Fibroblast of skin of abdomen (primary cell): ENCODE results near the gene EXOSC7.
"Not testable (repeated sequence)": the region's sequence is repeated elsewhere in the genome, so short reads cannot be mapped to it uniquely, and the experiment has no call there.

ENCODE experiments used
- DNase-seq: peaks from one replicate; pipeline ENCODE4 v3.0.0-alpha.2; 2013

EXOSC7 gene

DNA sequence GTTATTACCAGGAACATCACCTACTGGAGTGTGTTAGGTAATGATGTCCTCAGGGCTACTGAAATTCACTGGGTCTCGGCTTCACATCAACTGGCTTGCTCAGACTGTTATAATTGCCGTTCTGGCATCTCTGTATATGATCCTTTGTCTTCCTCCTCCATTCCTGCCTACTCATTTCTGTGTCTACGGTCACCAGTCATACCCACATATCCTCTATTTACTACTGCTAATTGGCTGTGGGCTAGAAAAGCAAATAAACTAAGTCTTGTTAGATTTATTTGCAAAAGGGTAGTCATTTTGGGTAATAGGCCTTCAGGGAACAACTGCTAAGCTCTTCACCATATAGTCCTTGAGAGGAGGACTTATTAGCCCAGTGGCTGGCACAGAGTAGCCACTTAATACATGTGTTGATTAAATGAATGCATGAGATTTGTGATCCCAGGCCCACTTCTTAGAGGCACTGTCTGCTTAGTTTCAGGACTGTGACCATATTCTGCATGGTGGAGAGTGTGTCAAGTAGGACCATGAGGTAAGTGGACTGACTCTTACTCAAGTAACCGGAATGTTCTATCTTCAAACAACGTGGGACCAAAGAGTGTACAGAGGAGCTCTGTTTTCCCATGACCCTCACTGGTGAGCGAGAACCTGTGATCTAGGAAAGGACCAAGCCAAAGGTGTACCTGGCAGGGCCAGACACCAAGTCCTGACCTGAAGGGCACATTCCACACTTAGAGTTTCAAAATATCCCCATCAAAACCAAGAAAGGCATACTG is 13.2 kb upstream of the EXOSC7 start:
- DNase-seq: no peak

- no peak for DNase-seq
These were observed 12.3 kb upstream of the EXOSC7 start for GRCh38 chr3:44963571-44964325.

DNA sequence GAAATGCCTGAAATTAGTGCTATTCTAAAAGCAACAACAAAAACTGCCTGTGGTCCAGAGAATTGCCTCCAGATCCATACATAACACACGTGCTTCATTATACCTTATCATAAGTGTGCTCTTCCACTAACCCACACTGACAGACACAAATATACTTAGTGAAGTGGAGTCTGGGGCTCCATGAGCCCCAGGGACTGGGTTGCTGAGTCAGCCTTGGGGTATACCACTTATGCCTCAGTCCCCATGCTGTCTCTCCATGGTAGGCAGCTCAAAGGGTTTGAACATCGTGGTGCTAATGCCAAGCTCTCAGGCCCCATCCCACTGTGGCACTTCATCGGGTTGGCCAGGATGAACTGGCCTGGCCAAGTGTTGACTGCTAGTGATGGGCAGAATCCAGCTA is 10.9 kb upstream of the EXOSC7 start:
- DNase-seq: no peak

- no peak for DNase-seq
These were observed 9.2 kb upstream of the EXOSC7 start for GRCh38 chr3:44966795-44967278.

DNA sequence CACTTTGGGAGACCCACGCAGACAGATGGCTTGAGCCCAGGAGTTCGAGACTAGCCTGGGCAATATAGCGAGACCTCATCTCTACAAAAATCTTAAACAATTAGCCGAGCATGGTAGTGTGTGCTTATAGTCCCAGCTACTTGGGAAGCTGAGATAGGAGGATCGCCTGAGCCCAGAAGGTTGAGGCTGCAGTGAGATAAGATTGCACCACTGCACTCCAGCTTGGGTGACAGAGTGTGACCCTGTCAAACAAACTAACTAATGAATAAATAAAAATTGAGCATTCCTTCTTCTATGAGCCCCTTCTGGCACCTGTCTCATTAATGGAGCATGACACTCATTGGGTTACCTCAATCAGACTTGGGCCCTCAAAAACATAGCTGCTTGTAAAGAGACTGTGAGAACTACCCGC is 7.6 kb upstream of the EXOSC7 start:
- no peak for DNase-seq

GRCh38 chr3:44969154-44969827 is 6.8 kb upstream of the EXOSC7 start:
- DNase-seq: no peak

DNA sequence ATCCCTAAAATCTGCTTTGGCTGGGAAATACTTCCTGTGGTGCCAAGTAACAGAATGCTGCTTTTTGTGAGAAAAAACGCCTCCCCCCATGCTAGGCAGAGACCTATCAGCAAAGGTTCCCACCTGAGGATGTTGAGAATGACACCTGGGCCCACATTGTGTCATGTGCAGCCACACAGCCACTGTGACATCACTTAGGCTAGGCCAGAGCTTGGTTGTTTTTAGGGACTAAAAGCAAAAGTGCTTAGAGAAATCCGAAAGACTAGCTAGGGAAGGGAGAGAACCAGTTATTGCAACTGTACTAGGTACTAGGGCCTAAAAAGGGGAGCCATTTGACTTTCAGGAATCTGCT is 6.2 kb upstream of the EXOSC7 start:
- DNase-seq: no peak

- no peak for DNase-seq
These were observed 5.0 kb upstream of the EXOSC7 start for GRCh38 chr3:44970926-44971490.

GRCh38 chr3:44974416-44974815 is 1.6 kb upstream of the EXOSC7 start:
- no peak for DNase-seq

DNA sequence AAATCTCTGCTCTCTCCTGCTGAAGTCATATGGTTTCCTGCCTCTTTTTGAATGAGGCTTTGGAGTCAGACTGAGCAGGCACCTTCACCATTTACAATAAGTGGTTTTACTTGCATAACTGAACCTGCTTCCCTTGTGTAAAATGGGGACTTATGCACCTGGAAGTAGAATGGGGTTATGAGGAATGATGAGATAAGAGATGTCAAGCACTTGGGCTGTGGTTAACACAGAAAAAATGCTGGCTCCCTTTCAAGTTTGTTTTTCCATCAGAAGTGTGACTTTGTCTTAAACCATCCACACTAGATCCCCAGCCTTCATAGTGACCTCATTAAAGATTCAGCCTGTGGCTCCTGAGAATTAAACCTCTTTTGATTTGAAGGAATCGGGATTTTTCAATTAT is 5.2 kb downstream of the EXOSC7 start:
- no peak for DNase-seq

- DNase-seq: no peak
These were observed 5.7 kb downstream of the EXOSC7 start for GRCh38 chr3:44981751-44982150.

GRCh38 chr3:44982817-44983216 is 6.8 kb downstream of the EXOSC7 start:
- DNase-seq: no peak

DNA sequence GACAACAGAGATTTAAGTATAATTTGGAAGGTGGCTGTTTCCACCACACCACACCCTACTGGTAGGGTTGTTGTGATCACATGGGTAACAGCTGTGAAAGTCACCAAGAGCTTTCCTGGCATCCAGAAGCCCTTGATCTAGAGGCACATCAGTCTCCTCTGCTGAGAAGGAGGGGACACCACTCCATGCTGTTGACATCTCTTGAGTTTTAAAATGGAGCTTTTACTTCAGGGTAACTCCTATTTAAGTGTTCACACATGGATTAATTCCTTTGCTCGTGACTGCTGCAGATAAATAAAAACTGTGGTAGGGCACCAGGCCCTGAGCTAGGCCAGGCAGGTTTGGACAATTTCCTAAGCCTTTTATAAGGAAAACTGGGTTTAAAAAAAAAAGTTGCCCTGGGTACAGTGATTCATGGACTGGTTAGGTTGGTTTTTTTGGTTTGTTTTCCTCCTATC is 7.5 kb downstream of the EXOSC7 start:
- DNase-seq: no peak

DNA sequence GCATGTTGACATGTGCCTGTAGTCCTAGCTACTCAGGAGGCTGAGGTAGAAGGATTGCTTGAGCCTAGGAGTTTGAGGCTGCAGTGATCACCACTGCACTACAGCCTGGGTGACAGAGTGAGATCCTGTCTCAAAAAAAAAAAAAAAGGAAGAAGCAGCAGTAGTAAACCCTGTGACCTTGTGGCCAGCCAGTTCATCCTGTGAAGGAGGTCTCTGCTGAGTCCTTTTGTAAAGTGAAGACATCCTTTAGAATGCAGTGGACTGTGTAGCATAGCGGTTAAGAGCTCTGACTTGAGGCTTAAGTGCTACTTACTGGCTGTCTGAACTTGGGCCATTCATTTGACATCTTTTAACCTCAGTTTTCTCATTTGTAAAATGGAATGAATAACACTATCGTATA is 8.3 kb downstream of the EXOSC7 start:
- DNase-seq: no peak

DNA sequence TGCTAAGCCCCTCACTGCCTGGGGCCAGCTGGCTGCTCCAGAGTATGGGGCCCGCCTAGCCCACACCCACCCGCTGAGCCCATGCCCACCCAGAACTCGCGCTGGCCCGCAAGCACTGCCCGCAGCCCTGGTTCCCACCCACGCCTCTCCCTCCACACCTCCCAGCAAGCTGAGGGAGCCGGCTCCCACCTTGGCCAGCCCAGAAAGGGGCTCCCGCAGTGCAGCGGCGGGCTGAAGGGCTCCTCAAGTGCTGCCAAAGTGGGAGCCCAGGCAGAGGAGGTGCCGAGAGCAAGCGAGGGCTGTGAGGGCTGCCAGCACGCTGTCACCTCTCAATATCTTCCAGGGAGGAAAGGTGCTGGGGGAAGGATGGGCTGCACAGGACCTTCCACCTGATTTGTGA is 10.3 kb downstream of the EXOSC7 start:
- DNase-seq: not testable (repeated sequence)

DNA sequence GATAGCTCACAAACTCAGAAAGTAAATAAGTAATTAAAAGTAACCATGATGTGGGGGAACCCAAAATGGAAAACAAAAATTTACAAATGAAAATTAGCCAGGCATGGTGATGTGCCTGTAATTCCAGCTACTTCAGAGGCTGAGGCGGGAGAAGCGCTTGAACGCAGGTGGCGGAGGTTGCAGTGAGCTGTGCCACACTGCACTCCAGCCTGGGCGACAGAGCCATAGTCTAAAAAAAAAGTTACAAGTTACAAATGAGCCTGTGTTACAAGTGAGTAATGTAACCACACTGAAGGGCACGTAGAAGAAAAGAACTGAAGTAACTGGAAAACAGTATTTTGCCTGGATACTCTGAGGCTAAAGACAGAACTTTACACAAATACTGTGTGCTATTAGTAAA is 11.3 kb downstream of the EXOSC7 start:
- no peak for DNase-seq

DNA sequence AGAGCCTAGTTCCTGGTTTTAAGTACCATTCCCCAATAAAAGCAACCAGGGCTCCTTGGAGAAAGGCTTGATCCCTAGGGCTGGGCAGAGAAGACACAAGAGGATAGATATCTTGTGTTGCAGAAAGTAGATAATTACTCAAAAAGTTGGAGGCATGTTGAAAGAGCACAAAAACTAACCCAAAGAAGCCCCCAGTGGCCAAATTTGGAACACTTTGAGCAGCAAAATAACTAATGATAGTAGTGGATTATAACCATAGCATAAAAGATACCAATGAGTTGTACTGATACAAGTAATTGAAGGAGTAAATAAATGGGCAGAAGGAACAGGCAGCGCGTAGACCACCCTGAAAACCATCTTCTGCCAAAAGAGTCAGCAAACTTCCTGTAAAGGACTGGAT is 12.0 kb downstream of the EXOSC7 start:
- no peak for DNase-seq

DNA sequence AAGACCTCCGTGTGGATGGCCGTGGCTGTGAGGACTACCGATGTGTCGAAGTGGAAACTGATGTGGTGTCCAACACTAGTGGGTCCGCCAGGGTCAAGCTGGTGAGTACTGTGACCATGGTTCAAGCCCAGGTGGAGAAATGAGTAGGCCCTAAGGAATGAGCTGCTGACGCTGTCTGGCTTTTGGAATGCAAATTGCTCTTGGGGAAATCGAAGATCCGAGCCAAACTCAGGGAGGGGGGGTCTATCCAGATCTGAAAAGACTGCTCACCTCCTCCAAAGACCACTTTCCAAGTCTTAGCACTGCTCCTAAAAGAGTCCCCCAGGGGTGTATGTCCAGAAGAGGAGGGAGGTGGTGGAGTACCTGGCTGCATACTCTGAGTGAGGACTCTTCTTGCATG is 13.1 kb downstream of the EXOSC7 start:
- no peak for DNase-seq

- no peak for DNase-seq
These were observed 13.8 kb downstream of the EXOSC7 start for GRCh38 chr3:44989636-44990373.

GRCh38 chr3:44991326-44991725 is 15.3 kb downstream of the EXOSC7 start:
- no peak for DNase-seq

- DNase-seq: no peak
These were observed 16.8 kb downstream of the EXOSC7 start for GRCh38 chr3:44992555-44993470.
